ENCODE results near the gene VSTM2B.
"Not testable (repeated sequence)": the region's sequence is repeated elsewhere in the genome, so short reads cannot be mapped to it uniquely, and the experiment has no call there.

Gene VSTM2B

GRCh38 chr19:29540114-29540513 is 14.3 kb downstream of the VSTM2B start:
- Mint-ChIP-seq H3K27me3 (peaks cover 7% of the 10 kb centered on the region), H3K4me1 (no peaks in the 10 kb centered on the region), H3K9me3 (peaks cover 7% of the 10 kb centered on the region), H3K4me3 (no peak overlapping the region), H3K27ac (no peak overlapping the region), H3K36me3 (no peaks in the 10 kb centered on the region)
- no peak for ATAC-seq

GRCh38 chr19:29541473-29542253 is 15.9 kb downstream of the VSTM2B start:
- no peak for ATAC-seq
- Mint-ChIP-seq H3K4me3 (no peak overlapping the region), H3K36me3 (no peaks in the 10 kb centered on the region), H3K4me1 (no peaks in the 10 kb centered on the region), H3K27ac (no peak overlapping the region), H3K27me3 (no peaks in the 10 kb centered on the region), H3K9me3 (peaks cover 7% of the 10 kb centered on the region)

GRCh38 chr19:29542327-29542726 is 16.5 kb downstream of the VSTM2B start:
- peaks cover 7% of the 10 kb centered on the region for H3K9me3 Mint-ChIP-seq
- ATAC-seq = no peak
- H3K4me1 Mint-ChIP-seq = no peaks in the 10 kb centered on the region
- peaks cover 3% of the 10 kb centered on the region for H3K27me3 Mint-ChIP-seq
- no peak overlapping the region for H3K4me3 Mint-ChIP-seq
- no peaks in the 10 kb centered on the region for H3K36me3 Mint-ChIP-seq
- no peak overlapping the region for H3K27ac Mint-ChIP-seq

- Mint-ChIP-seq H3K4me1 (no peaks in the 10 kb centered on the region), H3K27me3 (peaks cover 8% of the 10 kb centered on the region), H3K9me3 (peaks cover 7% of the 10 kb centered on the region)
These were observed 17.0 kb downstream of the VSTM2B start for GRCh38 chr19:29542776-29543175.

GRCh38 chr19:29543381-29543780 is 17.6 kb downstream of the VSTM2B start:
- Mint-ChIP-seq H3K36me3 (no peaks in the 10 kb centered on the region), H3K9me3 (peaks cover 4% of the 10 kb centered on the region), H3K4me1 (no peaks in the 10 kb centered on the region), H3K27me3 (peaks cover 14% of the 10 kb centered on the region), H3K27ac (no peak overlapping the region), H3K4me3 (no peak overlapping the region)
- no peak for ATAC-seq

More at GRCh38 chr19:29542776-29543175, 17.0 kb downstream of the VSTM2B start:
- H3K4me3 Mint-ChIP-seq = no peak overlapping the region
- no peaks in the 10 kb centered on the region for H3K36me3 Mint-ChIP-seq
- H3K27ac Mint-ChIP-seq = no peak overlapping the region
- no peak for ATAC-seq

- peaks cover 24% of the 10 kb centered on the region for H3K27me3 Mint-ChIP-seq
- H3K36me3 Mint-ChIP-seq = no peaks in the 10 kb centered on the region
- H3K4me3 Mint-ChIP-seq = no peak overlapping the region
- no peaks in the 10 kb centered on the region for H3K4me1 Mint-ChIP-seq
- H3K27ac Mint-ChIP-seq = no peak overlapping the region
- H3K9me3 Mint-ChIP-seq = peaks cover 3% of the 10 kb centered on the region
- no peak for ATAC-seq
These were observed 19.0 kb downstream of the VSTM2B start for GRCh38 chr19:29544656-29545360.

GRCh38 chr19:29545447-29545846 is 19.7 kb downstream of the VSTM2B start:
- peaks cover 27% of the 10 kb centered on the region for H3K27me3 Mint-ChIP-seq
- not testable (repeated sequence) for H3K4me1 Mint-ChIP-seq, H3K9me3 Mint-ChIP-seq, H3K4me3 Mint-ChIP-seq, H3K27ac Mint-ChIP-seq, ATAC-seq, H3K36me3 Mint-ChIP-seq

GRCh38 chr19:29545866-29546582 is 20.2 kb downstream of the VSTM2B start:
- no peaks in the 10 kb centered on the region for H3K36me3 Mint-ChIP-seq
- H3K27me3 Mint-ChIP-seq = peaks cover 27% of the 10 kb centered on the region
- H3K9me3 Mint-ChIP-seq = peaks cover 3% of the 10 kb centered on the region
- ATAC-seq = no peak
- H3K4me3 Mint-ChIP-seq = no peak overlapping the region
- H3K27ac Mint-ChIP-seq = no peak overlapping the region
- no peaks in the 10 kb centered on the region for H3K4me1 Mint-ChIP-seq

GRCh38 chr19:29546583-29547190 is 20.9 kb downstream of the VSTM2B start:
- no peaks in the 10 kb centered on the region for H3K36me3 Mint-ChIP-seq
- H3K27me3 Mint-ChIP-seq = peaks cover 27% of the 10 kb centered on the region
- ATAC-seq = no peak
- H3K9me3 Mint-ChIP-seq = peaks cover 3% of the 10 kb centered on the region
- H3K4me1 Mint-ChIP-seq = no peaks in the 10 kb centered on the region
- H3K4me3 Mint-ChIP-seq = no peak overlapping the region
- no peak overlapping the region for H3K27ac Mint-ChIP-seq

- peaks cover 27% of the 10 kb centered on the region for H3K27me3 Mint-ChIP-seq
- peaks cover 5% of the 10 kb centered on the region for H3K9me3 Mint-ChIP-seq
- H3K4me3 Mint-ChIP-seq = no peak overlapping the region
- ATAC-seq = no peak
- no peak overlapping the region for H3K27ac Mint-ChIP-seq
- H3K36me3 Mint-ChIP-seq = no peaks in the 10 kb centered on the region
- no peaks in the 10 kb centered on the region for H3K4me1 Mint-ChIP-seq
These were observed 21.7 kb downstream of the VSTM2B start for GRCh38 chr19:29547361-29547960.

GRCh38 chr19:29547981-29548380 is 22.2 kb downstream of the VSTM2B start:
- Mint-ChIP-seq H3K4me3 (no peak overlapping the region), H3K36me3 (no peaks in the 10 kb centered on the region), H3K4me1 (no peaks in the 10 kb centered on the region), H3K9me3 (peaks cover 5% of the 10 kb centered on the region), H3K27me3 (peaks cover 27% of the 10 kb centered on the region), H3K27ac (no peak overlapping the region)
- no peak for ATAC-seq

- Mint-ChIP-seq H3K4me3 (no peak overlapping the region), H3K36me3 (no peaks in the 10 kb centered on the region), H3K27ac (no peak overlapping the region), H3K27me3 (peaks cover 27% of the 10 kb centered on the region), H3K9me3 (peaks cover 8% of the 10 kb centered on the region), H3K4me1 (no peaks in the 10 kb centered on the region)
- no peak for ATAC-seq
These were observed 22.8 kb downstream of the VSTM2B start for GRCh38 chr19:29548483-29549085.

GRCh38 chr19:29549105-29550070 is 23.6 kb downstream of the VSTM2B start:
- H3K36me3 Mint-ChIP-seq = no peaks in the 10 kb centered on the region
- peaks cover 13% of the 10 kb centered on the region for H3K9me3 Mint-ChIP-seq
- H3K4me3 Mint-ChIP-seq = no peak overlapping the region
- no peak overlapping the region for H3K27ac Mint-ChIP-seq
- no peaks in the 10 kb centered on the region for H3K4me1 Mint-ChIP-seq
- peak; percentile 34 for ATAC-seq
- H3K27me3 Mint-ChIP-seq = peaks cover 27% of the 10 kb centered on the region

- Mint-ChIP-seq H3K9me3 (peaks cover 20% of the 10 kb centered on the region), H3K27ac (no peak overlapping the region), H3K4me1 (no peaks in the 10 kb centered on the region), H3K36me3 (no peaks in the 10 kb centered on the region), H3K4me3 (no peak overlapping the region), H3K27me3 (peaks cover 37% of the 10 kb centered on the region)
- ATAC-seq = no peak
These were observed 25.1 kb downstream of the VSTM2B start for GRCh38 chr19:29550896-29551295.
